H9 (cell line): ENCODE data around the gene ABHD13. TPM values are rescaled to one million over a fixed set of nuclear protein-coding genes. Genes with fewer than 3 reads are reported as not detected.

ENCODE experiments used
- DNase-seq: peaks from one replicate; pipeline ENCODE4 v3.0.0-alpha.2; 2017
- H2AFZ ChIP-seq: one replicate; pipeline ENCODE4 v1.6.1; 2013; ENCODE audit warnings: mild to moderate bottlenecking, low read length, control low read depth, moderate library complexity
- H2AK5ac ChIP-seq: 2 replicates; pipeline ENCODE4 v1.6.1; 2013; ENCODE audit warnings: low read length, control low read depth, mixed read lengths; ENCODE audit not compliant: insufficient read length
- H2BK120ac ChIP-seq: one replicate; pipeline ENCODE4 v1.6.1; 2013; ENCODE audit warnings: low read depth, mild to moderate bottlenecking, low read length, control low read depth, inconsistent platforms; ENCODE audit not compliant: poor library complexity, severe bottlenecking
- H2BK12ac ChIP-seq: 2 replicates; pipeline ENCODE4 v1.6.1; 2013; ENCODE audit warnings: low read length, control low read depth, mixed read lengths, low read depth; ENCODE audit not compliant: insufficient read length
- H2BK15ac ChIP-seq: 2 replicates; pipeline ENCODE4 v1.6.1; 2013; ENCODE audit warnings: low read depth, low read length, control low read depth
- H2BK20ac ChIP-seq: one replicate; pipeline ENCODE4 v1.6.1; 2013; ENCODE audit warnings: low read depth, mild to moderate bottlenecking, low read length, control low read depth, inconsistent platforms; ENCODE audit not compliant: poor library complexity, severe bottlenecking
- H2BK5ac ChIP-seq: 2 replicates; pipeline ENCODE4 v1.6.1; 2013; ENCODE audit warnings: low read length, control low read depth, mixed read lengths; ENCODE audit not compliant: insufficient read length
- H3K14ac ChIP-seq: 2 replicates; pipeline ENCODE4 v1.6.1; 2013; ENCODE audit warnings: low read length, control low read depth; ENCODE audit not compliant: insufficient read depth
- H3K18ac ChIP-seq: 2 replicates; pipeline ENCODE4 v1.6.1; 2013; ENCODE audit warnings: low read depth, mild to moderate bottlenecking, mixed read lengths, low read length, control low read depth; ENCODE audit not compliant: insufficient read length
- H3K23ac ChIP-seq: 2 replicates; pipeline ENCODE4 v1.6.1; 2013; ENCODE audit warnings: low read length, control low read depth, mixed read lengths, low read depth; ENCODE audit not compliant: insufficient read length
- H3K23me2 ChIP-seq: 2 replicates; pipeline ENCODE4 v1.6.1; 2013; ENCODE audit warnings: low read depth, mild to moderate bottlenecking, mixed read lengths, low read length, control low read depth; ENCODE audit not compliant: insufficient read length, poor library complexity, severe bottlenecking
- H3K27ac ChIP-seq: 2 replicates; pipeline ENCODE4 v1.5.1; 2013; ENCODE audit warnings: low read length, control low read depth, mixed read lengths, low read depth; ENCODE audit not compliant: insufficient read length
- H3K27me3 ChIP-seq: 2 replicates; pipeline ENCODE4 v1.6.1; 2013; ENCODE audit warnings: low read length, control low read depth, inconsistent platforms; ENCODE audit not compliant: insufficient read depth
- H3K4ac ChIP-seq: 2 replicates; pipeline ENCODE4 v1.6.1; 2013; ENCODE audit warnings: low read depth, mild to moderate bottlenecking, control low read depth, inconsistent platforms, low read length, moderate library complexity
- H3K4me1 ChIP-seq: 2 replicates; pipeline ENCODE4 v1.6.1; 2013; ENCODE audit warnings: low read length, control low read depth, inconsistent platforms; ENCODE audit not compliant: insufficient read depth
- H3K4me2 ChIP-seq: 2 replicates; pipeline ENCODE4 v1.6.1; 2013; ENCODE audit warnings: low read length, control low read depth, mixed read lengths; ENCODE audit not compliant: insufficient read length, insufficient read depth
- H3K56ac ChIP-seq: 2 replicates; pipeline ENCODE4 v1.6.1; 2013; ENCODE audit warnings: low read depth, mild to moderate bottlenecking, mixed read lengths, low read length, control low read depth; ENCODE audit not compliant: insufficient read length
- H3K79me1 ChIP-seq: 2 replicates; pipeline ENCODE4 v1.6.1; 2013; ENCODE audit warnings: low read depth, mild to moderate bottlenecking, moderate library complexity, low read length, control low read depth, inconsistent platforms; ENCODE audit not compliant: insufficient read depth, poor library complexity, severe bottlenecking
- H3K79me2 ChIP-seq: 2 replicates; pipeline ENCODE4 v1.6.1; 2013; ENCODE audit warnings: low read length, control low read depth, inconsistent platforms; ENCODE audit not compliant: insufficient read depth
- H3K9ac ChIP-seq: 2 replicates; pipeline ENCODE4 v1.6.1; 2013; ENCODE audit warnings: low read length, control low read depth, mixed read lengths; ENCODE audit not compliant: insufficient read length; ENCODE audit errors: extremely low read depth
- H3K9me3 ChIP-seq: one replicate; pipeline ENCODE4 v1.6.1; 2013; ENCODE audit warnings: low read depth, low read length, inconsistent platforms; ENCODE audit not compliant: control insufficient read depth
- H3T11ph ChIP-seq: one replicate; pipeline ENCODE4 v1.6.1; 2013; ENCODE audit warnings: mild to moderate bottlenecking, low read length, control low read depth, inconsistent platforms
- H4K20me1 ChIP-seq: one replicate; pipeline ENCODE4 v1.6.1; 2013; ENCODE audit not compliant: control insufficient read depth, insufficient read length, insufficient read depth
- H4K5ac ChIP-seq: 2 replicates; pipeline ENCODE4 v1.6.1; 2013; ENCODE audit warnings: low read depth, mild to moderate bottlenecking, mixed read lengths, low read length, control low read depth; ENCODE audit not compliant: insufficient read length
- H4K8ac ChIP-seq: replicated peaks from 2 replicates; pipeline ENCODE4 v1.6.1; 2013; ENCODE audit warnings: low read length, control low read depth, mixed read lengths, low read depth; ENCODE audit not compliant: insufficient read length
- H4K91ac ChIP-seq: 2 replicates; pipeline ENCODE4 v1.6.1; 2013; ENCODE audit warnings: low read depth, mild to moderate bottlenecking, moderate library complexity, mixed read lengths, low read length, control low read depth; ENCODE audit not compliant: insufficient read length
- H3K27ac Mint-ChIP-seq, 3 experiments: 2 replicates in 2 of 3; 3 replicates in 1 of 3; pipeline ENCODE4 v1.8.0; 2020 to 2021; ENCODE audit warnings: mixed read lengths in 3 of 3, mild to moderate bottlenecking in 1 of 3, moderate library complexity in 1 of 3
- H3K27me3 Mint-ChIP-seq: 2 replicates; pipeline ENCODE4 v1.8.0; 2021; ENCODE audit warnings: low read depth, mild to moderate bottlenecking, moderate library complexity, mixed read lengths
- H3K36me3 Mint-ChIP-seq, 3 experiments: 2 replicates in 2 of 3; 3 replicates in 1 of 3; pipeline ENCODE4 v1.8.0; 2020 to 2021; ENCODE audit warnings: low read depth in 3 of 3, mixed read lengths in 3 of 3; ENCODE audit not compliant: insufficient read depth in 1 of 3
- H3K4me1 Mint-ChIP-seq, 2 experiments: 2 replicates each; pipeline ENCODE4 v1.8.0; 2020; ENCODE audit warnings: mixed read lengths in 2 of 2
- H3K4me3 Mint-ChIP-seq, 2 experiments: 2 replicates in 1 of 2; 3 replicates in 1 of 2; pipeline ENCODE4 v1.8.0; 2020 to 2021; ENCODE audit warnings: mild to moderate bottlenecking in 2 of 2, mixed read lengths in 2 of 2, moderate library complexity in 1 of 2
- H3K9me3 Mint-ChIP-seq, 2 experiments: 2 replicates in 1 of 2; 3 replicates in 1 of 2; pipeline ENCODE4 v1.8.0; 2020; ENCODE audit warnings: mild to moderate bottlenecking in 2 of 2, mixed read lengths in 2 of 2, moderate library complexity in 1 of 2
- CTCF ChIP-seq: fragments of 200-600 bp; sonication (generic); conservative IDR thresholded peaks from 3 replicates; pipeline ENCODE4 v1.8.0; 2021; ENCODE audit warnings: antibody characterized with exemption, mild to moderate bottlenecking
- WGBS: extraction: QIAGEN DNeasy Blood & Tissue Kit; methylation state at CpG from one replicate; pipeline ENCODE4 v1.1.7; 2013; ENCODE audit warnings: missing lambda C conversion rate, low lambda C conversion rate, mixed read lengths; ENCODE audit not compliant: insufficient read length; ENCODE audit errors: extremely low coverage; 5-methylcytosine and 5-hydroxymethylcytosine counted together
- total RNA-seq: library from RNA; stranded (reverse); gene quantifications from 2 replicates; pipeline ENCODE4 v1.2.1, GENCODE V29; 2021

ABHD13 gene
- total RNA-seq, 1 experiment from 2014 or later, result 6.2 TPM

- no peak for TF ChIP-seq CTCF
- Histone ChIP-seq H3K27me3 (no peaks in the 10 kb centered on the region), H2BK5ac (no peak overlapping the region), H3K4me2 (no peak overlapping the region), H2AFZ (no peak overlapping the region), H3K23me2 (no peaks in the 10 kb centered on the region), H3K27ac (no peak overlapping the region), H3K79me2 (no peaks in the 10 kb centered on the region), H3K9me3 (no peaks in the 10 kb centered on the region), H3K56ac (no peak overlapping the region), H4K8ac (no peak overlapping the region), H2AK5ac (no peak overlapping the region), H4K91ac (no peak overlapping the region), H2BK20ac (no peak overlapping the region), H3K14ac (no peak overlapping the region), H3K4ac (no peak overlapping the region), H3K9ac (no peak overlapping the region), H2BK15ac (no peak overlapping the region), H4K5ac (no peak overlapping the region), H3K4me1 (no peaks in the 10 kb centered on the region), H2BK120ac (no peak overlapping the region), H3K23ac (no peak overlapping the region), H4K20me1 (no peaks in the 10 kb centered on the region), H3K18ac (no peak overlapping the region), H2BK12ac (no peak overlapping the region), H3K79me1 (no peaks in the 10 kb centered on the region), H3T11ph (no peak overlapping the region)
- Mint-ChIP-seq H3K27me3 (no peaks in the 10 kb centered on the region), H3K4me3 (no peak overlapping the region), H3K27ac (no peak overlapping the region), H3K9me3 (no peaks in the 10 kb centered on the region), H3K36me3 (no peaks in the 10 kb centered on the region), H3K4me1 (no peaks in the 10 kb centered on the region)
- no CpG with 5 or more reads among the region's 3 CpGs for WGBS
- DNase-seq, result no peak
Observed at GRCh38 chr13:108182652-108183051, 35.5 kb upstream of the ABHD13 start.
